HG02981 (cell line): ENCODE results near the gene NUDCD3.
"Not testable (repeated sequence)": the region's sequence is repeated elsewhere in the genome, so short reads cannot be mapped to it uniquely, and the experiment has no call there.

Experiments used
- ATAC-seq: cut with Tn5 transposase; IDR thresholded peaks from one replicate; pipeline ENCODE4 v1.9.1; 2021; ENCODE audit warnings: mild to moderate bottlenecking, moderate library complexity; ENCODE audit not compliant: unreplicated experiment

NUDCD3 gene

GRCh38 chr7:44449584-44449928 lies 40.9 kb downstream of the NUDCD3 start:
- no peak for ATAC-seq

GRCh38 chr7:44448922-44449583 lies 41.4 kb downstream of the NUDCD3 start:
- ATAC-seq = no peak

- no peak for ATAC-seq
Measured at GRCh38 chr7:44447874-44448425, 42.5 kb downstream of the NUDCD3 start.

GRCh38 chr7:44445986-44446671 lies 44.3 kb downstream of the NUDCD3 start:
- ATAC-seq = no peak

GRCh38 chr7:44441079-44441478 lies 49.4 kb downstream of the NUDCD3 start:
- no peak for ATAC-seq

- ATAC-seq = no peak
Measured at GRCh38 chr7:44440577-44441078, 49.8 kb downstream of the NUDCD3 start.

GRCh38 chr7:44439926-44440325 lies 50.5 kb downstream of the NUDCD3 start:
- no peak for ATAC-seq

- ATAC-seq = no peak
Measured at GRCh38 chr7:44438816-44439215, 51.6 kb downstream of the NUDCD3 start.

GRCh38 chr7:44434201-44434600 lies 56.3 kb downstream of the NUDCD3 start:
- no peak for ATAC-seq

GRCh38 chr7:44433255-44434022 lies 57.0 kb downstream of the NUDCD3 start:
- ATAC-seq = no peak

GRCh38 chr7:44432381-44432977 lies 58.0 kb downstream of the NUDCD3 start:
- ATAC-seq = no peak

GRCh38 chr7:44431091-44431608 lies 59.3 kb downstream of the NUDCD3 start:
- peak; percentile 66 for ATAC-seq

- ATAC-seq = no peak
Measured at GRCh38 chr7:44430054-44430453, 60.4 kb downstream of the NUDCD3 start.

GRCh38 chr7:44424762-44425161 lies 65.7 kb downstream of the NUDCD3 start:
- not testable (repeated sequence) for ATAC-seq

GRCh38 chr7:44416941-44417340 lies 73.5 kb downstream of the NUDCD3 start:
- ATAC-seq = no peak

GRCh38 chr7:44415510-44415909 lies 74.9 kb downstream of the NUDCD3 start:
- ATAC-seq = no peak

GRCh38 chr7:44415047-44415446 lies 75.4 kb downstream of the NUDCD3 start:
- no peak for ATAC-seq

- no peak for ATAC-seq
Measured at GRCh38 chr7:44411306-44411705, 79.2 kb downstream of the NUDCD3 start.

GRCh38 chr7:44408596-44408995 lies 81.9 kb downstream of the NUDCD3 start:
- no peak for ATAC-seq

- no peak for ATAC-seq
Measured at GRCh38 chr7:44403775-44404174, 86.7 kb downstream of the NUDCD3 start.
